ENCODE results near the gene LSM12.
A peak's percentile ranks its signal among the peaks of the same experiment; 100 is the strongest.
"Not testable (repeated sequence)": the region's sequence is repeated elsewhere in the genome, so short reads cannot be mapped to it uniquely, and the experiment has no call there.

The LSM12 gene

DNA sequence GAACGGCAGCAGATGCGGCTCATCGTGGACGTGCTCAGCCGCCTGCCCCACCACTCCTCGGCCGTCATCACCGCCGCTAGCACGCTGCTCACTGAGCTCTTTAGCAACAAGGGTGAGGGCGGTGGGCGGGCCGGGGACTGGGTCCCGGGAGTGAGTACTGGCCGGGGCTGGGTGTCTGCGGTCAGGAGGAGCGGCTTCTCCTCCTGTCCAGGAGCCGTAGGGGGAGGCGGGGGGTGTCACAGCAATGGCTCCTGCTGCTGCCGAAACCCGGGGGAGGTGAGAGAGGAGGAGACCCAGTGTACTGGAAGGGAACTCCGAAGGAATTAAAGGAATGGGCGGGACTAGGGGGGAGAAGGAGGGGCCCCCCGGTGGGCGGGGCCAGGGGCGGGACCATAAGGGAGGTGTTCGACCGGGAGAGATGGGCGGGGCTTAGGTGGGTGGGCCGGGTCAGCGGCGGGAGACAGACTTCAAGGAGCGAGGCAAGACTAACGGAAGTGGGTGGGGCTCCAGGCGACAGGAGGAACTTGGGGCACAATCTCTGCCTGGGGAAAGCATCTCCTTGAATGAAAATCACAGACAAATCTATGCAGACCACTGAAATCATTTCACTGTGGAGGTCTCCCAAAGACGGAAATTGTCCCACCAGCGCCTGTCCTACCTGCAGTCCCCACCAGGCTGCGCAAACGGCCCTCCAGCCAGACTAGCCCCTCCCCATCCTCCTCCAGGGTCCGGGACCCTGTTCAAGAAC, 59.7 kb downstream of the LSM12 start:
- peak; percentile 87 to 96 for DNase-seq

DNA sequence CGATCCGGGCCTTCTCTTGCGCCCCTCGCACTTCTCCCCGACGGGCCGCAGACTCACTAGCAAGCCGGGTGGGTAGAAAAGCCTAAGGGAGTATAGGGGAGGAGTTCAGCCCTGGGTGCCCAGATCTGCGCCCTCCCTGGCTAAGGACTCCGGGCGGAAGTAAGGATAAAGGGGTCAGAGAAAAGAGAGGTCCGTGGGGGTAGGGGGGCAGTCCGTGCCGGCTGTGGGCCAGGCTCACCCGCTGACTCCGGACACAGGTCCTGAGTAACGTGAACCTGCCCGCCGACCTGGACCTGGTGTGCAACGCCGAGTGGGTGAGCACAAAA, 60.2 kb downstream of the LSM12 start:
- no peak for DNase-seq

DNA sequence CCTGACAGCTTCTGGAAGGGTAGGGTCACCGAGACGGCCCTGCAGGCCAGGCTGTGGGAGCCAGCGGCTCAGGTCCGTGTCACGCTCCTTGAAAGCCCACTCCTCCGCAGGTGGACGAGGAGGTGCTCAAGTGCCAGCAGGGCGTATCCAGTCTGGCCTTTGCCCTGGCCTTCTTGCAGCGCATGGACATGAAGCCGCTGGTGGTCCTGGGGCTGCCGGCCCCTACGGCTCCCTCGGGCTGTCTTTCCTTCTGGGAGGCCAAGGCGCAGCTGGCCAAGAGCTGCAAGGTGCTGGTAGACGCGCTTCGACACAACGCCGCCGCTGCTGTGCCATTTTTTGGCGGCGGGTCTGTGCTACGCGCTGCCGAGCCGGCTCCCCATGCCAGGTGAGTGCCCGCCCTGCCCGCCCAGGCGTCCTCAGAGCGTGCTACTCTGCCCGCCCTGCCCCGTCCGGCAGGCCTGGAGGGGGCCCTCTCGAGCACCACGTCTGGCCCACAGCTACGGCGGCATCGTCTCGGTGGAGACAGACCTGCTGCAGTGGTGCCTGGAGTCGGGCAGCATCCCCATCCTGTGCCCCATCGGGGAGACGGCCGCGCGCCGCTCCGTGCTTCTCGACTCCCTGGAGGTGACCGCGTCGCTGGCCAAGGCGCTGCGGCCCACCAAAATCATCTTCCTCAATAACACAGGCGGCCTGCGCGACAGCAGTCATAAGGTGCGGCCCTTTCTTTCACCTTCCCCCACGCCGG, 60.8 kb downstream of the LSM12 start:
- no peak for DNase-seq

DNA sequence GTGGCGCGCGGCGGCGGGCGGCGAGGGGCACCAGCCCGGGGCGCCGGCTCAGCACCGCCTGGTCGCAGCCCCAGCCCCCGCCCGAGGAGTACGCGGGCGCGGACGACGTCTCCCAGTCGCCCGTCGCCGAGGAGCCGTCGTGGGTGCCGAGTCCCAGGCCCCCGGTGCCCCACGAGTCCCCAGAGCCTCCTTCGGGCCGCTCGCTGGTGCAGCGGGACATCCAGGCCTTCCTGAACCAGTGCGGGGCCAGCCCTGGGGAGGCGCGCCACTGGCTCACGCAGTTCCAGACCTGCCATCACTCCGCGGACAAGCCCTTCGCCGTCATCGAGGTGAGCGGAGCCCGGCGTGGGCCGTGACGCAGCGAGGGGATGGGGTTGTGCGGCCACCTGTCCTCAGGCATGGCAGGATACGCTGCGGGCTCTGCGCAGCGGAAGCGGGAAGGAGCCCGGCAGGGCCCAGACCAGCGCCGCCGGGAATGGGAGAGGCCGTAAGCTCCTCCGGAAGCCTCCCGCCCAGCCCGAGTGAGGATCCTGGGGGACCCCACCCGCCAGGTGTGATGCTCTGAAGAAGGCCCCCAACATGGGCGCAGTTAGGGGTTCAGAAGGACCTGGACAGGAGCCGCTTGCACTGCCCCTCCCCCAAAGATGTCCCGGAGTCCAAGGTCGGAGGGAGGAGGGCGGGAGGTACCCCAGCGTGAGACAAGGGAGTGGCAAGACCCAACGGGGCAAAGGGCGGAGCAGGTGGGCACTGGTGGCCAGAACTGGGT, 61.5 kb downstream of the LSM12 start:
- DNase-seq, result no peak

DNA sequence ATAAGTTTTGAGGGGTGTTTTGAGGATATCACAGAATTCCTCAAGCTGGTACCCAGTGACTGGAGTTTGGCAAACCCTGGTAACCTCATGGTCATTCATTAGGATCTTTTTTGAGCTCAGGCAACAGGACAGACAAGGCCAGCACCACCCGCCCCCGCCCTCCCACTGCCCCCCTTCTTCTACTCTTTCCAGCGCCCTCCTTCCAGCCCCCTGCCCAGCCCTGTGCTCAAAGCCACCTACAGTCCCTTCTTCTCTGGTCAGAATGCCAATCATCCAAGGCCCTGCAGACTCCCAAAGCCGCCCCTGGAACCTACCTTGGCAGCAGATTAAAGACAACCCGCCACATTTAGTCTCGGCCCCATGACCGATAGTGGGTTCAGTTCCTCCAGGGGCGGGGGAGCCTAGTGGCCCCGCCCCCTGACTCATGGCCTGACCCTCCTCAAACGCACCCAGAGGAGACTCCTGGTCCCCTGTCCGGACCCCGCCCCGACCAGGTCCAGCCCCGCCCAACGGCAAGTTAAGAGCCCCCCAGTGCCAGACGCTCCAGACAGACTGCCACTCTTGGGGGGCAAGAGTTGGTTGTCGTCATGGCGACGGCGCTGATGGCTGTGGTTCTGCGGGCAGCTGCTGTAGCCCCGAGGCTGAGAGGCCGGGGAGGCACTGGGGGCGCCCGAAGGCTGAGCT, 62.3 kb downstream of the LSM12 start, which contains the start of gene NAGS:
NAGS (plus strand) TSS at position 546 of the 684 bp plus-strand sequence; CDS start at position 588, 42 bp downstream.
- no peak for DNase-seq

DNA sequence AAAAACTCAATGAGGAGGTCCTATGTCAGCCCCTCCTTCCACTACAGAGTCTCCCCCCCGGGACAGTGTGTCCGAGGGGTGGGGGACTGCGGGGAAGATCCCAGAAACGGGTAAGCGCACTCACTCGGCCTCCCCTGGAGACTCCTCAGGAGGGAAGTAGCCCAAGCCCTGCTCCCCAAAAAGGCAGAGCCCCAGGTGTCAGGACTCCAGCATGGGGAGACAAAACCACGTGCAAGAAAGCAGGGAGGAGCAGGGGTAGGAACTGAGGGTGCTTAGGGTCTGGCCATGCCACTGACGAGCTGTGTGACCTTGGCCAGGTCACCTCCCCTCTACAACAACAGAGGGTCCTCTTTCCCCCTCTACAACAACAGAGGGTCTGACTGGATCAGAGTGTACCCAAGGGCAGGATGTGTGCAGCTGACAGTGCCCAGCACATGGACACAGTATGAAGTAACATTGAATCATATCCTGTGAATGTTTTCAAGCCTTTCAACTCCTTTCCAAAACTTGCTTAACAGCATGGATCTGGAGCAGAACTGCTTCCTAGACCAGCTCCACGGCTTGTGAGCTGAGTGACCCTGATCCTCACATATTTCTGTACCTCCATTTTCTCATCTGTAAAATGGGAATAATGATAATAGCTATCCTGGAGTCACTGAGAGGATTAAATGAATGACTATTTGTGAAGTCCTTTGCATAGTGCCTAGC, 64.2 kb downstream of the LSM12 start:
- DNase-seq, result no peak

DNA sequence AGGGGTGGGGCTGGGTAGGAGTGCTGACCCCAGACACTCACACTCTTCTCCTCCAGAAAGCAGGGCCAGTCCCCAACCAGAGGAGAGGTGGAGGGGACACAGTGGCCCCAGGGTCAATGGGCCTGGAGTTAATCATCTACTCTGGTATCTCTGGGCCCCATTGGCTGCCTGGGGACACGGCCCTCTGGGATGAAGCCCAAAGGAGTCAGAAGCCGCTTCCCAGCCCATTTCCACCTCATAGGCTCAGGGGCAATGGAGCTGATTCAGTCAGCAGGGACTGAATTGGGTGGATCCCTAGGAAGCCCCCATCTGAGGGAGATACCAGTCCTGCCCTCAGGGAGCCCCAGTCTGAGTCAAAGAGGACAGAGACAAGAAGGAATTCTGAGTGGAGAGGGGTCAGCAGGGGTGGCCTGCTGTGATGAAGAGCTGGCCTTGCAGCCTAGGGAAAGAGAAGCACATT, 65.0 kb downstream of the LSM12 start:
- DNase-seq, result no peak

DNA sequence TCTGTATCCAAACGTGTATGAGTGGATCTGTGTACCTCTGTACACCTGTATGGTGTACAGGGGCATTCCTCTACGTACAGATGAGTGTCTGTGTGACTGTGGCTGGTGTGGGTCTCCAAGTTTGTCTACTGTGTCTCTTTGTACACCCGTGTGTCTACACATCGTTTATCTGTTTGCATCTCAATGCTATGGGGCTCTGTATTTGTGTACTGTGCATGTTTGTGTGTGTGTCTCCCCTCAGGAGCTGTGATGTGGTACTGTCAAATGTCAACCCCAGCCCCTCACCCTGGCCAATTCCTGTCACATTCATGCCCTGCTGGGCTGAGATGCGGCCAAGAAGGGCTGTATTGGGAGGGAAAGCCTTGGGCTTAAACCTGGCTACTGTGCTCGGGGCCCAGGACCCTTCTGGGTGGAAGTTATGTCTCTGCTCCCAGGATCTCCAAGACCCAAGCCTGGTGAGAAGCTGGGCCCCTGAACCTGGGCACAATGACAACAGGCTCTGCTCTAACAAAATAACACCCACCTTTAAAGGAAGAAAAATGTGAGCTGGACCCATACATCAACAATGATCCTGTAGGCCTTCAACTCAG, 65.5 kb downstream of the LSM12 start:
- DNase-seq, result no peak

DNA sequence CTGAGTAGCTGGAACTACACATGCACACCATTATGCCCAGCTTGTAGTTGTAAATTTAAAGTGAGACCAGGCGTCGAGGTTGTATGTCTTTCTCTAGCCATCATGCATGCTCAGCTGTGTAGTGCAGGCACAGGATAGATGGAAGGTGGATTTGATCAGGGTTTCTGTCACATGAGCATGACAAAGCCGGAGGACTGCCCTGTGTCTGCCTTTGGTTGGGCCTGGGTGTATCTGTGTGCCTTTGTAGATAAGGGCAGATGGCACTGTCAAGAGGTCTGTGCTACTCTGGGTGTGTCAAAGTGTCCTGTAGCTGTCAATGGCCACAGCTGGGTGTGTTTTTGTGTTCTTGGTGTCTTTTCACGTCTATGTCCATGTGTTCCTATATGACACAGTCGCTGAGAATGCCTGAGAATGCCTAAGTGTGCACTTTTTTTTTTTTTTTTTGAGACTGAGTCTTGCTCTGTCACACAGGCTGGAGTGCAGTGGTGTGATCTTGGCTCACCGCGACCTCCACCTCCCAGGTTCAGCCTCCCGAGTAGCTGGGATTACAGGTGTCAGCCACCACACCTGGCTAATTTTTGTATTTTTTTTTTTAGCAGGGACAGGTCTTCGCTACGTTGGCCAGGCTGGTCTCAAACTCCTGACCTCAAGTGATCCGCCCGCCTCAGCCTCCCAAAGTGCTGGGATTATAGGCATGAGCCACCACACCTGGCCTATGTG, 66.2 kb downstream of the LSM12 start:
- DNase-seq, result no peak

DNA sequence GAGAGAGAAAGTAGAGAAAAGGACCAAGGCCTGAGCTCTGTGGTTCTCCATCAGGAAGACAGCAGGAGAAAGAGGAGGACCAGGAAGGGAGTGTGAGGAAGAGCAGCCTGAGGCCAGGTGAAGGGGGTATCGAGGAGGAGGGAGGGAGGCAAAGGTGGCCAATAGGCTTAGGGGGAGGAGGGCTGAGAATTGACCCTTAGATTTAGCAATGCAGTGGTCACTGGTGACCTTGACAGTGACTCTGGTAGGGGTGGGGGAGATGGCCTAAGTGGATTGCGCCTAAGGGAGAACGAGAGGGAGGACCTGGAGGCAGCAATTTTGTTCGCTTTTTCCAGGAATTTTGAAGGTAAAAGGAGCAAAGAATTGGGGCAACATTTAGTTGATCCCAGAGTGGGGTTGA, 67.4 kb downstream of the LSM12 start:
- no peak for DNase-seq

DNA sequence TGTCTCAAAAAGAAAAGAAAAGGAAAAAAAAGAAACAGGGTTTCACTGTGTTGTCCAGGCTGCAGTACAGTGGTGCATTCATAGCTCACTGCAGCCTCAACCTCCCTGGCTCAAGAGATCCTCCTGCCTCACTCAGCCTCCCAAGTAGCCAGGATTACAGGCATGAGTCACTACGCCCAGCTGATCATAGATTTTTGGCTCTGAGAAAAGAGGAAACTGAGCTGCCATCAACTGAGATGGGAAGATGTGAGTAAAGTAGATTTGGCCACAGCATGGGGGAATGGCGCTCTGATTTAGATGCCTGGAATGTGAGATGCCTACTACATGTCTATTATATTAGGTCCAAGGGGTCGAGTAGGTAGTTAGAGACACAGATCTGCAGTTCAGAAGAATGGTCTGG, 67.9 kb downstream of the LSM12 start:
- DNase-seq, result no peak

DNA sequence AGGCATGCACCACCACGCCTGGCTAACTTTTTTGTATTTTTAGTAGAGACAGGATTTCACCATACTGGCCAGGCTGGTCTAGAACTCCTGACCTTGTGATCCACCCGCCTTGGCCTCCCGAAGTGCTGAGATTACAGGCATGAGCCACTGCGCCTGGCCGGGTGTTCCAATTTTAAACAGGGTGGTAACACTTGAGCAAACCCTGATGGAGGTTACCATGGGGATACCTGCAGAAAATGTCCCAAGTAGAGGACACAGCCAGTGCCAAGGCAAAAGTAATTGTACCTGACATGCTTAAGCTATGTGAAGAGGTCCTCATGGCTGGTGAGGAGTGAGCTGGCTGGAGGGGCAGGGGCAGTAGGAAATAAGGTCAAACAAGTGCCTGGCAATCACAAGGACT, 69.3 kb downstream of the LSM12 start:
- not testable (repeated sequence) for DNase-seq

DNA sequence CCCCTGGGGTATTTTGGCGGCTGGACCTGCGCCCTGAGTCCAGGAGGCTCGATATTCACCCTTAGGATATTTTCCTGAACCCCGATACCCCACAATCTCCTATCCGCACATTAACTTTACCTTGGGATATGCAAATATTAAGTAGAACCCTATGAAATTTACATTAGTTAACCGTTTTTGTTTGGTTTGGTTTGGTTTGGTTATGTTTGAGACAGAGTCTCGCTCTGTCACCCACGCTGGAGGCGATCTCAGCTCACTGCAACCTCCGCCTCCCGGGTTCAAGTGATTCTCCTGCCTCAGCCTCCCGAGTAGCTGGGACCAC, 71.4 kb downstream of the LSM12 start:
- no peak for DNase-seq

DNA sequence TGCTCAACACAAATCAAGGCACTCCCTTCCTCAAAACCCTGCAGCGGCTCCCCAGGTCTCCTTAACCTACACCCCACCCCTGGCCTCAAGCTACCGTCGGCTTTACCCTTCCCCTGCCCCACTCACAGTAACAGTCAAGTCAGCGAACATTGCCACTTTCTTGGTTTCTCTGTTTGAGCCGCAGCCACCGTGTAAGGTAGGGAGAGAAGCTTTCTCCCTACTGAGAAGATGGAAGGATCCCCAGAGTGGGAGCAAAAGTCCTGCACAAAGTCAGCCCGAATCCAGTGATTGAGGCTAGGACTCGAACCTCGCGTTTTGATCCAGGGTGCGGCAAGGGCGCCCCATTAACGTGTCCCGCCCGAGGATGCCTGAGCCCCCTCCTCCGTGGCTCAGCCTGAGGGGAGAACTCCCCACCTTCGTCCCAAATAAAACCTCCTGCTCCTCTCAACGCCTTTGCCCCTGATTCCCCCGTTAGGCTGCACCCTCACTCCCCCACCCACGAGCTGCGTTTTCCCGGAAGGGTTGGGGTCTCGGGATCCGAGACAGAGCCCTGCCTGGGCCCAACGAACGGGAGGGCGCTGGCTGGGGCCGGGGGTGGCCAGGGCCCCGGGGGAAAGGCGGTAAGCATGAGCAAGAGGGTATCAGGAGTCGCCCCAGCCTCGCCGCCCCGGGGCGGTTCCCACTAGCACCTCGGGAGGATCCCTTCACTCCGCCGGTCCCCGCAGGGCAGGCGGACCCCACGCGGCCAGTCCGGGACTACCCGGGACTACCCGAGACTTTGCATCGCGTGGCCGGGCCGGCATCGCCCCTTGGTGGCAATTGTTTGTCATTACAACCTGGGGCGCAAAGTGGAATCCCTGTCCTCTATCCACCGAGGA, 72.0 kb downstream of the LSM12 start:
- peak; percentile 23 to 77 for DNase-seq

DNA sequence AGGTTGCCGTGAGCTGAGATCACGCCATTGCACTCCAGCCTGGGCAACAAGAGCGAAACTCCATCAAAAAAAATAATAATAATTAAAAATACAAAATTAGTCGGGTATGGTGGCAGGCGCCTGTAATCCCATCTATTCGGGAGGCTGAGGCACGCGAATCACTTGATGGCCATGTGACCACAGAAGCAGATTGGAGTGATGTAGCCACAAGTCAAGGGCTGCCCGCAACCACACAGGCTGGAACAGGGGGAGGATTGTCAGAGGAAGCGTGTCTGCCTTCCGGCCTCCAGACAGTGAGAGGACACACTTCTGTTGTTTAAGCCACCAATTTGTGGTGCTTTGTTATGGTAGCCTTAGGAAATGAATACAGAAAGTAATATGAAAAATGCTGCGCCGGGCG, 73.8 kb downstream of the LSM12 start:
- DNase-seq, result no peak

DNA sequence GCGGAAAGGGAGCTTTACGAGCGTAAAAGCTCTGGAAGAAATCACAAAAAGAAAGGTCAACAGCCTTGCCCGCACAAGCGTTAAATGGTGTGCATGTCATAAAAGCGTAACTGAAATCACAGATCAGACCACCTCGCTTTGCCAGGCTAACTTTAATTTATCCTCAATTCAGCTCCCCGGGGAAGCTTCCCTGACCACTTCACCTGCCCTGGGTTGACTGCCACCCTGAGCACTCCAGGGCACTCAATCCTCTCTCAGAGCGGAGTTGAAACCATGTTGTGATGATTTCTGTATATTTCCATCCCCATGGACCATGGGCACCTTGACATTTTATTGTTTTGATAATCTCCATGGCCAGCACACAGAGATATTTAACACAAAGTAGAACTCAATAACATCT, 78.2 kb downstream of the LSM12 start:
- no peak for DNase-seq

DNA sequence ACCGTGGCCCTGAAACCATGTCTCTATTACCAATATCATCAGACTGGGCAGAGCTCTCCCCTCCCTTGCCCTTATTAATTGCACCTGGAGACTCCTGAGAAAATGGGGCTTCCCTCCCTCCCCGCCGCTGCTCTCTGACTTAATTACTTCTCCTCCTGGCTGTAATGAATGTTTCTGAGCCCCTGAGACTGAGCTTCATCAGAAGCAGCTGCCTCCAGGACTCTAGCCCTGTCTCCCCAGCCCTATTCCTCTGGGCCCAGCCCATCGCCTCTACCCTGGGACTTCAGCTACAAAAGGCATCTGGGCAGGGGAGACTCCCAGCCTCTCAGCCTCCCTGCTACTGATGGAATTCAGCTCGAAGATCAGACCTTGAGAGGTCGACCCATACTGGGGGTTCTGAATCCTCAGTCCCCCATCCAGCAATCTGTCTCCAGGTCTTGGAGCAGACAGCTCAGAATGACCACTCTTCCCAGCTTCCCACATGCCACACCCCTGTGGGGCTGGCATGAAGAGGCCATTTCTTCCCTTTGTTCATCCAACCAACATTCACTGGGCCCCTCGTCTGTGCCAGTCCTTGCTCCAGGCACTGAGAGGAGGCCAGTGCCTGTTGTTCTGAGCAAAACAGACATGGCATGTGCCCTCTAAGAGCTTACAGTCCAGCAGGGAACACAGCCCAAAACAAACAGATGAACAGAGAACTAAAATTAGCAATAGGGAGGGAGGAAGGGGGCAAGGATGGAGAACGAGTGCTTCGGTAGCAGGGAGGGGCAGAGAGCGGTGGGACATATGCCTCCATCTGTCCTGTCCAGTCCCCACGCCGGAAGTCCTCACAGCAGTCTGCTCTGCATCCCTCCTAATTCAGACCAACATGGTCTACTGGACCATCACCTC, 79.1 kb downstream of the LSM12 start:
- no peak for DNase-seq

DNA sequence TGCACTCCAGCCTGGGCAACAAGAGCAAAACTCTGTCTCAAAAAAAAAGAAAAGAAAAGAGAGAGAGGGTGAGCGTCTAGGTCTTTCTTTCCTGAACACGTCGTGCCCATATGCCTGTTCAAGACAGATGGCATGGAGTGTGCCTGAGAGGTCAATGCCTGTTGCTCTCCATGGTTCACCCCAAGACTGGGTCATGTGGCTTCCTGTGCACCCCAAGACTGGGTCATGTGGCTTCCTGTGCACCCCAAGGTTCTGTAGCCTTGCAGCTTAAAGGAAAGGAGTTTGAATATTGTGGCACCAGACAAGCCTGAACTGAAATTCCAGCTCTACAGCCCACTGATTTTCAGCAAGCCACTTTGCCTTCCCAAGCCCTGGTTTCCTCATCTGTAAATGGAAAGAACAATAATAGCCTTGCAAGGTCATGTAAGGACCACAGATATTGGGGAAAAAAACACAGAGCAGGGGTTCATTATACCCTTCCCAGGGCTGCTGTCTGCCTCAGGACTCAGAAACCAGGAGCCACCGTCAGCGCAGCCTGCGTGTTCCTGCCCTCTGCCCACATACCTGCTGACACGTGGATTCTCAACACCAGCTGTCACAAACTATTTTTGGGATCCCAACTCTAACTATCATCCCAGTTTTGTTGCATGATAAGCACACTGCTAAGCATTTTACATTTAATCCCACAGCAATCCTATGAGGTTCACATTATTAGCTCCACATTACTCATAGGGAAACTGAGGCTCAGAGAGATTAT, 80.1 kb downstream of the LSM12 start:
- no peak for DNase-seq

DNA sequence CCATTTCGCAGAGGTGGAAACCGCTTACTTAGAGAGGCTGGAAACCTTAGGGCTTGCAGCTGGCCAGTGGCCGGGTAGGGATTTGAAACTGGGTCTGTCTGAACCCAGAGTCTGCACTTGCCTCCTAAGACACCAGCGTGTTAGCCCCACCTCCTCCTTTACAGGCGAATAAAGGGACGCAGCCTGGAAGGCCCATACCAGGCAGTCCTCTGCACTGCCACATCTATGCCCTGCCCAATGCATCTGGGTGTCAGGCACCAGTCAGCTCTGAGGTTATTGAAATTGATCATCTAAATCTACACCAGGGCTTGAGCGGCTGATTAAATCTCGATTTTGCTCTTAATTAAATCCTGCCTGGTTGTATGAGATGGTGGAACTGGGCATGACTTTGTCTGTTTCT, 82.0 kb downstream of the LSM12 start:
- DNase-seq, result no peak

Measured in NCI-H446 (cell line).